IMR-90 (cell line): ENCODE data around the gene ME3. TPM values are rescaled to one million over a fixed set of nuclear protein-coding genes. Genes with fewer than 3 reads are reported as not detected.
A peak's percentile ranks its signal among the peaks of the same experiment; 100 is the strongest.

Experiments used
- ATAC-seq: fragments of 200-7000 bp; cut with Tn5 transposase; 2 replicates; pipeline ENCODE4 v1.9.1; 2020; ENCODE audit warnings: low read depth, mild to moderate bottlenecking, moderate library complexity
- BruUV-seq: library from RNA; stranded (reverse); fragments of 400-500 nt; replicated peaks from 2 replicates; lab custom pipeline; 2021; lab: Mats Ljungman, UMichigan
- CTCF ChIA-PET: fragments of 300-600 bp; formaldehyde crosslinking; extraction: SDS; loops from one replicate; lab custom pipeline; 2021; ENCODE audit warnings: antibody characterized with exemption; lab: Yijun Ruan, JAX
- POLR2A ChIA-PET: fragments of 300-600 bp; sonication (Branson Sonifier 250); formaldehyde crosslinking; loops from one replicate; lab custom pipeline; 2022; ENCODE audit warnings: antibody characterized with exemption; ENCODE audit not compliant: unreplicated experiment; lab: Charles Lee
- DNase-seq: peaks from one replicate; pipeline ENCODE4 v3.0.0; 2013
- H2AFZ ChIP-seq: replicated peaks from 2 replicates; pipeline ENCODE3; 2013; ENCODE audit warnings: low read length, mild to moderate bottlenecking; ENCODE audit not compliant: poor library complexity
- H2AK5ac ChIP-seq: 2 replicates; pipeline ENCODE4 v1.6.1; 2013; ENCODE audit warnings: low read depth, low read length, inconsistent platforms
- H2AK9ac ChIP-seq: replicated peaks from 2 replicates; pipeline ENCODE3; 2013; ENCODE audit warnings: mild to moderate bottlenecking, low read depth, low read length, moderate library complexity; ENCODE audit not compliant: poor library complexity
- H2BK120ac ChIP-seq: 2 replicates; pipeline ENCODE4 v1.6.1; 2013; ENCODE audit warnings: low read depth, low read length, inconsistent platforms
- H2BK15ac ChIP-seq: 3 replicates; pipeline ENCODE4 v1.6.1; 2013; ENCODE audit warnings: low read depth, low read length, inconsistent platforms
- H2BK20ac ChIP-seq: 2 replicates; pipeline ENCODE4 v1.6.1; 2013; ENCODE audit warnings: low read depth, mild to moderate bottlenecking, inconsistent platforms, low read length, moderate library complexity
- H2BK5ac ChIP-seq: 2 replicates; pipeline ENCODE4 v1.6.1; 2013; ENCODE audit warnings: mild to moderate bottlenecking, low read depth, low read length, inconsistent platforms; ENCODE audit not compliant: poor library complexity, severe bottlenecking
- H3K14ac ChIP-seq: replicated peaks from 2 replicates; pipeline ENCODE4 v1.6.1; 2013; ENCODE audit warnings: low read depth, low read length, inconsistent platforms
- H3K18ac ChIP-seq: 2 replicates; pipeline ENCODE4 v1.6.1; 2013; ENCODE audit warnings: low read depth, low read length, control low read depth
- H3K23ac ChIP-seq: 2 replicates; pipeline ENCODE4 v1.6.1; 2013; ENCODE audit warnings: low read depth, low read length, inconsistent platforms
- H3K27ac ChIP-seq: 2 replicates; pipeline ENCODE4 v1.5.1; 2013; ENCODE audit warnings: mild to moderate bottlenecking, control low read depth, low read length; ENCODE audit not compliant: insufficient read depth
- H3K27me3 ChIP-seq: 2 replicates; pipeline ENCODE4 v1.6.1; 2013; ENCODE audit warnings: low read length; ENCODE audit not compliant: control insufficient read depth, insufficient read depth
- H3K36me3 ChIP-seq: 2 replicates; pipeline ENCODE4 v1.6.1; 2013; ENCODE audit warnings: low read length, mixed read lengths; ENCODE audit not compliant: control insufficient read depth, insufficient read depth
- H3K4ac ChIP-seq: 2 replicates; pipeline ENCODE4 v1.6.1; 2013; ENCODE audit warnings: low read depth, low read length, inconsistent platforms
- H3K4me1 ChIP-seq: 2 replicates; pipeline ENCODE4 v1.6.1; 2013; ENCODE audit warnings: low read length, mixed read lengths; ENCODE audit not compliant: control insufficient read depth, insufficient read depth
- H3K4me2 ChIP-seq: 2 replicates; pipeline ENCODE4 v1.6.1; 2013; ENCODE audit warnings: low read depth, mild to moderate bottlenecking, control low read depth, low read length, moderate library complexity
- H3K4me3 ChIP-seq: 2 replicates; pipeline ENCODE4 v1.5.1; 2013; ENCODE audit warnings: low read depth, mild to moderate bottlenecking, control low read depth, low read length, moderate library complexity; ENCODE audit not compliant: insufficient read depth
- H3K56ac ChIP-seq: 2 replicates; pipeline ENCODE4 v1.6.1; 2013; ENCODE audit warnings: low read length, inconsistent platforms; ENCODE audit not compliant: insufficient read depth; ENCODE audit errors: extremely low read depth
- H3K79me1 ChIP-seq, 2 experiments: 2 replicates each; pipeline ENCODE4 v1.6.1; 2013; ENCODE audit warnings: low read length in 2 of 2, inconsistent platforms in 1 of 2, low read depth in 1 of 2
- H3K9ac ChIP-seq: 2 replicates; pipeline ENCODE4 v1.6.1; 2013; ENCODE audit warnings: low read depth, low read length, control low read depth
- H3K9me1 ChIP-seq: 2 replicates; pipeline ENCODE4 v1.6.1; 2013; ENCODE audit warnings: low read length, inconsistent platforms; ENCODE audit not compliant: insufficient read depth
- H3K9me3 ChIP-seq: 2 replicates; pipeline ENCODE4 v1.6.1; 2013; ENCODE audit warnings: low read length; ENCODE audit not compliant: control insufficient read depth, insufficient read depth
- H4K20me1 ChIP-seq: 2 replicates; pipeline ENCODE4 v1.6.1; 2013; ENCODE audit warnings: low read length, inconsistent platforms; ENCODE audit not compliant: insufficient read depth
- H4K5ac ChIP-seq: 2 replicates; pipeline ENCODE4 v1.6.1; 2013; ENCODE audit warnings: mild to moderate bottlenecking, low read depth, low read length, control low read depth
- H4K8ac ChIP-seq, 2 experiments: 2 replicates each; pipeline ENCODE4 v1.6.1; 2013; ENCODE audit warnings: low read depth in 2 of 2, low read length in 2 of 2, control low read depth in 1 of 2, inconsistent platforms in 1 of 2
- H4K91ac ChIP-seq: 2 replicates; pipeline ENCODE4 v1.6.1; 2013; ENCODE audit warnings: low read depth, low read length, inconsistent platforms; ENCODE audit not compliant: insufficient read depth
- SMC3 ChIP-seq: fragments of 150-350 bp; IDR thresholded peaks from 2 replicates; pipeline ENCODE4 v1.6.1; 2016; ENCODE audit warnings: low read depth, mild to moderate bottlenecking, antibody characterized with exemption, low read length, moderate library complexity
- WGBS, 2 experiments: methylation state at CpG; one replicate each; pipeline versions ENCODE4 v1.1.5 to v1.1.7; 2013; ENCODE audit warnings: missing lambda C conversion rate in 2 of 2; ENCODE audit not compliant: insufficient read length in 1 of 2; ENCODE audit errors: extremely low coverage in 2 of 2; 5-methylcytosine and 5-hydroxymethylcytosine counted together
- dilution Hi-C: fragments of 300-500 bp; cut with HindIII; formaldehyde crosslinking; loops from one replicate; pipeline ENCODE4 v1.14.3; 2018; ENCODE audit warnings: low sequenced_read_pairs; ENCODE audit not compliant: unreplicated experiment
- in situ Hi-C: fragments of 300-500 bp; cut with MboI; formaldehyde crosslinking; loops from 3 replicates; pipeline ENCODE4 v1.14.3; 2019; ENCODE audit warnings: low sequenced_read_pairs, inconsistent platforms, mixed read lengths
- intact Hi-C: fragments of 100-400 bp; cut with micrococcal nuclease; formaldehyde crosslinking; loops from 2 replicates; pipeline ENCODE4 v1.10.0; 2022
- polyA plus RNA-seq, 3 experiments: library from polyadenylated mRNA; depleted of rRNA; stranded (reverse); fragments of >200 nt; gene quantifications; 2 replicates each; pipeline ENCODE4 v1.2.3, GENCODE V29; 2012; ENCODE audit warnings: low replicate concordance in 1 of 3
- total RNA-seq: library from RNA; depleted of rRNA; stranded (reverse); fragments of >200 nt; gene quantifications from 2 replicates; pipeline ENCODE4 v1.2.3, GENCODE V29; 2012

The ME3 gene
- total and polyA plus RNA-seq, 2 of the 4 experiments (the other 2 are of a cell fraction), result 7.8 to 9.0 TPM

DNA sequence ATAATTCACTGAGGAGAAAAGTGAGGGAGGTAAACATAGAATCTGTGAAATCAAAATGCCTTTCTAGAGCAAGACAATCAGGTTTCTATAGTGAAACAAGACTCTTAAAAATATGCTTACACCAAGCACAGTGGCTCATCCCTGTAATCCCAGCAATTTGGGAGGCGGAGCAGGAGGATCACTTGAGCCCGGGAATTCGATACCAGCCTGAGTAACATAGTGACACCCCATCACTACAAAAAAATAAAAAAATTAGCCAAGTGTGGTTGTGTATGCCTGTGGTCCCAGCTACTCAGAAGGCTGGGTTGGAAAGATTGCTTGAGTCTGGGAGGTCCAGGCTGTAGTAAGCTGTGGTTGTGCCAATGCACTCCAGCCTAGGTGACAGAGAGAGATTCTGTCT lies 43.2 kb upstream of the ME3 start:
- Histone ChIP-seq H3K27ac (no peak overlapping the region), H3K9me3 (no peaks in the 10 kb centered on the region), H3K9me1 (peaks cover 5% of the 10 kb centered on the region), H2BK5ac (no peak overlapping the region), H3K36me3 (no peaks in the 10 kb centered on the region), H2BK120ac (no peak overlapping the region), H2AFZ (no peak overlapping the region), H4K8ac (no peak overlapping the region), H2AK5ac (peak overlapping the region; percentile 30; the same call in 1 of the 2 replicates), H3K18ac (no peak overlapping the region), H2BK15ac (no peak overlapping the region), H4K5ac (no peak overlapping the region), H3K23ac (no peak overlapping the region), H3K14ac (no peak overlapping the region), H4K20me1 (no peaks in the 10 kb centered on the region), H2AK9ac (no peak overlapping the region), H3K4me1 (peaks cover 7% of the 10 kb centered on the region), H2BK20ac (no peak overlapping the region), H4K91ac (no peak overlapping the region), H3K4me3 (no peak overlapping the region), H3K4me2 (no peak overlapping the region), H3K9ac (no peak overlapping the region), H3K27me3 (no peaks in the 10 kb centered on the region), H3K79me1 (no peaks in the 10 kb centered on the region), H3K56ac (no peak overlapping the region), H3K4ac (no peak overlapping the region)
- CTCF ChIA-PET, result no interaction called here
- ATAC-seq, result no peak
- TF ChIP-seq SMC3, result no peak
- BruUV-seq, result no TSS peak
- dilution Hi-C loops, result no loop called here
- in situ Hi-C loops, result no loop called here
- no peak for DNase-seq
- POLR2A ChIA-PET, result no interaction called here
- WGBS, 2 experiments, result no CpG with 5 or more reads among the region's 3 CpGs
- intact Hi-C loops, result loop anchor here (1.0 kb wide), 1 partner anchor 45 kb away; no protein-coding TSS in a partner anchor
